ENCODE measurements around the gene TNFSF10.

TNFSF10 gene

GRCh38 chr3:172564499-172564898 is 41.3 kb upstream of the TNFSF10 start:
- Histone ChIP-seq H3K4me2 (ENCODE audit: insufficient read depth, low read length) (no peak overlapping the region), H3K27ac (ENCODE audit: low read length) (no peak overlapping the region), H3K27me3 (ENCODE audit: insufficient read depth, low read length, poor library complexity) (no peaks in the 10 kb centered on the region), H3K4me1 (ENCODE audit: insufficient read depth, low read length) (peaks cover 24% of the 10 kb centered on the region), H2AFZ (ENCODE audit: low read depth, low read length) (no peak overlapping the region), H4K20me1 (ENCODE audit: insufficient read depth, low read length) (no peaks in the 10 kb centered on the region), H3K36me3 (ENCODE audit: insufficient read depth, low read length) (no peaks in the 10 kb centered on the region), H3K9ac (ENCODE audit: low read depth, low read length) (no peak overlapping the region), H3K4me3 (ENCODE audit: low read depth in 1 of 2, low read length in 2 of 2) (no peak overlapping the region), H3K9me3 (ENCODE audit: insufficient read depth, low read length, severe bottlenecking) (no peaks in the 10 kb centered on the region), H3K79me2 (ENCODE audit: insufficient read depth, low read length) (no peaks in the 10 kb centered on the region)
- DNase-seq, result no peak
- TF ChIP-seq CTCF (IDR thresholded peaks at IDR 0.05; ENCODE audit: borderline replicate concordance, extremely low read depth, low read length, poor library complexity, severe bottlenecking) (no peak), EZH2 (IDR thresholded peaks at IDR 0.05; ENCODE audit: borderline replicate concordance, low read depth, low read length, severe bottlenecking) (no peak)
- ATAC-seq (ENCODE audit: insufficient read depth, low read depth), result no peak

GRCh38 chr3:172562871-172563865 is 39.9 kb upstream of the TNFSF10 start:
- peak overlapping the region; percentile 25; the same call in 1 of the 2 replicates for H3K4me2 ChIP-seq (ENCODE audit: insufficient read depth, low read length)
- DNase-seq (peak; percentile 50), ATAC-seq (ENCODE audit: insufficient read depth, low read depth) (peak; percentile 81)
- no peak overlapping the region for H3K9ac ChIP-seq (ENCODE audit: low read depth, low read length)
- H3K4me1 ChIP-seq (ENCODE audit: insufficient read depth, low read length), result peaks cover 24% of the 10 kb centered on the region
- no peaks in the 10 kb centered on the region for H4K20me1 ChIP-seq (ENCODE audit: insufficient read depth, low read length)
- H3K36me3 ChIP-seq (ENCODE audit: insufficient read depth, low read length), result no peaks in the 10 kb centered on the region
- TF ChIP-seq CTCF (IDR thresholded peaks at IDR 0.05; ENCODE audit: borderline replicate concordance, extremely low read depth, low read length, poor library complexity, severe bottlenecking) (no peak), EZH2 (IDR thresholded peaks at IDR 0.05; ENCODE audit: borderline replicate concordance, low read depth, low read length, severe bottlenecking) (no peak)
- no peak overlapping the region for H3K4me3 ChIP-seq (ENCODE audit: low read depth in 1 of 2, low read length in 2 of 2)
- no peaks in the 10 kb centered on the region for H3K27me3 ChIP-seq (ENCODE audit: insufficient read depth, low read length, poor library complexity)
- H3K79me2 ChIP-seq (ENCODE audit: insufficient read depth, low read length), result no peaks in the 10 kb centered on the region
- peak overlapping the region; percentile 48 for H3K27ac ChIP-seq (ENCODE audit: low read length)
- peak overlapping the region; percentile 48; the same call in 1 of the 2 replicates for H2AFZ ChIP-seq (ENCODE audit: low read depth, low read length)
- H3K9me3 ChIP-seq (ENCODE audit: insufficient read depth, low read length, severe bottlenecking), result no peaks in the 10 kb centered on the region

GRCh38 chr3:172561897-172562640 is 38.8 kb upstream of the TNFSF10 start:
- Histone ChIP-seq H3K4me3 (ENCODE audit: low read depth in 1 of 2, low read length in 2 of 2) (no peak overlapping the region), H3K27me3 (ENCODE audit: insufficient read depth, low read length, poor library complexity) (no peaks in the 10 kb centered on the region), H3K79me2 (ENCODE audit: insufficient read depth, low read length) (no peaks in the 10 kb centered on the region), H2AFZ (ENCODE audit: low read depth, low read length) (no peak overlapping the region), H3K4me2 (ENCODE audit: insufficient read depth, low read length) (no peak overlapping the region), H3K27ac (ENCODE audit: low read length) (peak overlapping the region; percentile 24), H3K4me1 (ENCODE audit: insufficient read depth, low read length) (peaks cover 26% of the 10 kb centered on the region), H3K9ac (ENCODE audit: low read depth, low read length) (no peak overlapping the region), H3K9me3 (ENCODE audit: insufficient read depth, low read length, severe bottlenecking) (no peaks in the 10 kb centered on the region), H4K20me1 (ENCODE audit: insufficient read depth, low read length) (no peaks in the 10 kb centered on the region), H3K36me3 (ENCODE audit: insufficient read depth, low read length) (no peaks in the 10 kb centered on the region)
- no peak for ATAC-seq (ENCODE audit: insufficient read depth, low read depth)
- TF ChIP-seq CTCF (IDR thresholded peaks at IDR 0.05; ENCODE audit: borderline replicate concordance, extremely low read depth, low read length, poor library complexity, severe bottlenecking) (no peak), EZH2 (IDR thresholded peaks at IDR 0.05; ENCODE audit: borderline replicate concordance, low read depth, low read length, severe bottlenecking) (no peak)
- no peak for DNase-seq

Measured in DND-41 (cell line).